SK-N-SH (cell line): ENCODE results near the gene MRPL1. TPM values are rescaled to one million over a fixed set of nuclear protein-coding genes. Genes with fewer than 3 reads are reported as not detected.

Experiments used
- CTCF ChIA-PET: fragments of 300-600, 350-600 bp; formaldehyde crosslinking; extraction: SDS; loops from one replicate; lab custom pipeline; 2021; lab: Yijun Ruan, JAX
- POLR2A ChIA-PET: fragments of 350-600 bp; sonication (Branson Sonifier 250); formaldehyde crosslinking; extraction: SDS; loops from one replicate; lab custom pipeline; 2020; ENCODE audit warnings: antibody characterized with exemption, inconsistent platforms; lab: Yijun Ruan, JAX
- DNase-seq: peaks from one replicate; pipeline ENCODE4 v3.0.0; 2012
- H2AFZ ChIP-seq: fragments of 200-600 bp; sonication (generic); 2 replicates; pipeline ENCODE4 v1.8.1; 2016; ENCODE audit warnings: antibody characterized with exemption, mild to moderate bottlenecking, low read depth
- H3F3A ChIP-seq: fragments of 200-600 bp; sonication (generic); replicated peaks from 2 replicates; pipeline ENCODE3; 2016; ENCODE audit warnings: antibody characterized with exemption, mild to moderate bottlenecking; ENCODE audit not compliant: insufficient read depth
- H3K27ac ChIP-seq, 2 experiments: fragments of 200-500 bp in 1 of 2; fragments of 200-600 bp in 1 of 2; sonication (Bioruptor generic) in 1 of 2; sonication (generic), shearing (Covaris generic) in 1 of 2; 2 replicates each; pipeline versions ENCODE4 v1.5.1 to v1.6.1; 2014 to 2016; ENCODE audit warnings: low read depth in 2 of 2, inconsistent platforms in 1 of 2, low read length in 1 of 2, mild to moderate bottlenecking in 1 of 2, mixed read lengths in 1 of 2
- H3K27me3 ChIP-seq: fragments of 200-600 bp; sonication (generic), shearing (Covaris generic); 2 replicates; pipeline ENCODE4 v1.6.1; 2016; ENCODE audit warnings: mixed run types; ENCODE audit not compliant: insufficient read depth
- H3K36me3 ChIP-seq, 2 experiments: fragments of 200-500 bp in 1 of 2; fragments of 200-600 bp in 1 of 2; sonication (Bioruptor generic) in 1 of 2; sonication (generic) in 1 of 2; replicated peaks in 1 of 2; 2 replicates each; pipeline versions ENCODE3 to v1.5.1; 2014 to 2016; ENCODE audit warnings: low read length in 1 of 2, mild to moderate bottlenecking in 1 of 2; ENCODE audit not compliant: insufficient read depth in 2 of 2, control insufficient read depth in 1 of 2
- H3K4me1 ChIP-seq, 2 experiments: fragments of 200-500 bp in 1 of 2; fragments of 200-600 bp in 1 of 2; sonication (Bioruptor generic) in 1 of 2; sonication (generic), shearing (Covaris generic) in 1 of 2; 2 replicates each; pipeline versions ENCODE4 v1.5.1 to v1.6.1; 2014 to 2016; ENCODE audit warnings: low read depth in 1 of 2, low read length in 1 of 2, mixed run types in 1 of 2; ENCODE audit not compliant: insufficient read depth in 2 of 2, control insufficient read depth in 1 of 2
- H3K4me2 ChIP-seq: fragments of 200-600 bp; sonication (generic), shearing (Covaris generic); 2 replicates; pipeline ENCODE4 v1.6.1; 2017; ENCODE audit warnings: mixed run types
- H3K4me3 ChIP-seq, 2 experiments: fragments of 200-500 bp in 1 of 2; fragments of 200-600 bp in 1 of 2; sonication (Bioruptor generic) in 1 of 2; sonication (generic), shearing (Covaris generic) in 1 of 2; 2 replicates each; pipeline versions ENCODE4 v1.5.1 to v1.8.1; 2014 to 2016; ENCODE audit warnings: low read depth in 2 of 2, inconsistent platforms in 1 of 2, low read length in 1 of 2, mild to moderate bottlenecking in 1 of 2, mixed read lengths in 1 of 2, moderate library complexity in 1 of 2
- H3K79me2 ChIP-seq: fragments of 200-600 bp; sonication (generic); 2 replicates; pipeline ENCODE4 v1.8.1; 2017; ENCODE audit warnings: mild to moderate bottlenecking; ENCODE audit not compliant: insufficient read depth
- H3K9ac ChIP-seq: fragments of 200-600 bp; sonication (generic); 2 replicates; pipeline ENCODE4 v1.6.1; 2017; ENCODE audit warnings: mixed run types
- H3K9me2 ChIP-seq: fragments of 200-600 bp; sonication (generic); 2 replicates; pipeline ENCODE4 v1.6.1; 2017; ENCODE audit warnings: mixed run types
- H3K9me3 ChIP-seq: fragments of 200-600 bp; sonication (generic); 2 replicates; pipeline ENCODE4 v1.6.1; 2017; ENCODE audit warnings: mixed run types, mild to moderate bottlenecking, moderate library complexity
- H4K20me1 ChIP-seq: fragments of 200-600 bp; sonication (generic); 2 replicates; pipeline ENCODE4 v1.6.1; 2017; ENCODE audit warnings: mild to moderate bottlenecking, mixed run types; ENCODE audit not compliant: insufficient read depth
- ELF1 ChIP-seq: IDR thresholded peaks from 2 replicates; pipeline ENCODE4 v1.4.0; 2012
- EP300 ChIP-seq, 2 experiments: IDR thresholded peaks; 2 replicates each; pipeline versions ENCODE4 v1.4.0 to v1.6.1; 2012; ENCODE audit warnings: borderline replicate concordance in 1 of 2, low read depth in 1 of 2, low read length in 1 of 2
- EZH2phosphoT487 ChIP-seq: fragments of 200-600 bp; sonication (generic); IDR thresholded peaks from 2 replicates; pipeline ENCODE4 v1.6.1; 2017; ENCODE audit warnings: low read depth, mixed run types, mild to moderate bottlenecking, antibody characterized with exemption, moderate library complexity, borderline replicate concordance
- FOSL2 ChIP-seq: IDR thresholded peaks from 2 replicates; pipeline ENCODE4 v1.4.0; 2012; ENCODE audit warnings: low read depth, mild to moderate bottlenecking, moderate library complexity, borderline replicate concordance
- FOXJ3 ChIP-seq: sonication (generic); formaldehyde crosslinking; IDR thresholded peaks from 2 replicates; pipeline ENCODE4 v1.5.1; 2020; ENCODE audit warnings: mild to moderate bottlenecking, missing genetic modification reagents
- IRF3 ChIP-seq: fragments of 150-350 bp; IDR thresholded peaks from 2 replicates; pipeline ENCODE4 v1.6.1; 2016; ENCODE audit warnings: mild to moderate bottlenecking, low read depth, low read length
- MEF2A ChIP-seq: IDR thresholded peaks from 2 replicates; pipeline ENCODE4 v1.4.0; 2012; ENCODE audit warnings: low read depth, borderline replicate concordance
- POLR2AphosphoS5 ChIP-seq: IDR thresholded peaks from 2 replicates; pipeline ENCODE4 v1.6.1; 2012; ENCODE audit warnings: low read depth, low read length
- SIN3A ChIP-seq: IDR thresholded peaks from 2 replicates; pipeline ENCODE4 v1.6.1; 2012; ENCODE audit warnings: low read depth, mild to moderate bottlenecking, low read length, moderate library complexity, borderline replicate concordance
- TAF1 ChIP-seq: IDR thresholded peaks from 2 replicates; pipeline ENCODE4 v1.6.1; 2012; ENCODE audit warnings: low read depth, mild to moderate bottlenecking, low read length, moderate library complexity, borderline replicate concordance
- TEAD4 ChIP-seq: IDR thresholded peaks from 2 replicates; pipeline ENCODE4 v1.4.0; 2012; ENCODE audit warnings: mild to moderate bottlenecking, borderline replicate concordance; ENCODE audit not compliant: insufficient read depth
- USF1 ChIP-seq: IDR thresholded peaks from 2 replicates; pipeline ENCODE4 v1.4.0; 2012; ENCODE audit warnings: low read depth, borderline replicate concordance
- YY1 ChIP-seq: IDR thresholded peaks from 2 replicates; pipeline ENCODE4 v1.4.0; 2012; ENCODE audit warnings: low read depth, mild to moderate bottlenecking
- WGBS: methylation state at CpG from one replicate; pipeline ENCODE4 v1.1.6; 2017; ENCODE audit warnings: low lambda C conversion rate; 5-methylcytosine and 5-hydroxymethylcytosine counted together
- polyA plus RNA-seq, 3 experiments: library from polyadenylated mRNA; depleted of rRNA; stranded (reverse); fragments of >200 nt; gene quantifications; 2 replicates each; pipeline ENCODE4 v1.2.3, GENCODE V29; 2012
- TF ChIP-seq, protein P1 (sequence below): IDR thresholded peaks from 2 replicates; pipeline ENCODE4; 2012
- TF ChIP-seq, protein P2 (sequence below): IDR thresholded peaks from 2 replicates; pipeline ENCODE4 v1.4.0; 2012; ENCODE audit warnings: low read depth, borderline replicate concordance

The MRPL1 gene
- polyA plus RNA-seq, 1 of the 3 experiments (the other 2 are of a cell fraction) = 11.0 TPM

DNA sequence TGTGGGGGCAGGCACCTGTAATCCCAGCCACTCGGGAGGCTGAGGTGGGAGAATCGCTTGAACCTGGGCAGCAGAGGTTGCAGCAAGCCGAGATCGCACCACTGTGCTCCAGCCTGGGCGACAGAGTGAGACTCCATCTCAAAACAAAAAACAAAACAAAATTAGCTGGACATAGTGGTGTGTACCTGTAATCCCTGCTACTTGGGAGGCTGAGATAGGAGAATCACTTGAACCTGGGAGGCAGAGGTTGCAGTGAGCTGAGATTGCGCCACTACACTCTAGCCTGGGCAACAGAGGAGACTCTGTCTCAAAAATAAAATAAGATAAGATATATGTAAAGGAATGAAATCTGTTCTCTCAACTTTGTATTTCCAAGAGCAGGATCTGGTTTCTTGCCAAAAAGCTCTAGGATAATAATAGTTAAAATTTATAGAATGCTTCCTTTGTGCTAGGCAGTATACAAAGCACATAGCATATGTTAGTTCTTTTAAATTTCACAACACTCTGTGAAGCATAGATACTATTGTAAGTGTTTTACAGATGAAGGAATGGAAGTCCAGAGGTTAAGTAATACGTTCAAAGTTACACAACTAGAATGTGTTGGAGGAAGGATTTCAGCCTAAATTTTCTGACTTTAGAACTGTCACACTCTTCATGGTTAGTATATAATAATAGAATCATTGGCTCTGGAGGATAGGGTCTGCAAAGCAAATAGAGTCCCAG lies 10.3 kb downstream of the MRPL1 start:
- 94% methylated on average over 7 of the region's 7 CpGs for WGBS
- no peak overlapping the region for H2AFZ ChIP-seq
- H4K20me1 ChIP-seq = no peaks in the 10 kb centered on the region
- no peaks in the 10 kb centered on the region for H3F3A ChIP-seq
- peaks cover 43% of the 10 kb centered on the region for H3K79me2 ChIP-seq
- no peaks in the 10 kb centered on the region for H3K27me3 ChIP-seq
- ChIA-PET CTCF (interaction anchor here (1.0 kb wide), 1 partner anchor 23 kb away, joined by 3 read pairs; no protein-coding TSS in a partner anchor), POLR2A (no interaction called here)
- no peak overlapping the region for H3K4me3 ChIP-seq
- H3K27ac ChIP-seq = no peak overlapping the region
- no peak overlapping the region for H3K9ac ChIP-seq
- no peaks in the 10 kb centered on the region for H3K9me3 ChIP-seq
- H3K9me2 ChIP-seq = no peaks in the 10 kb centered on the region
- TF ChIP-seq EZH2phosphoT487 (no peak), ELF1 (no peak), USF1 (no peak), TAF1 (no peak), YY1 (no peak), SIN3A (no peak), MEF2A (no peak), IRF3 (no peak), POLR2AphosphoS5 (no peak), FOSL2 (no peak), TEAD4 (no peak), EP300 (IDR thresholded peaks at IDR 0.05; ENCODE audit: borderline replicate concordance in 1 of 2, low read depth in 1 of 2, low read length in 1 of 2) (no peak), FOXJ3 (CRISPR knock-in tag) (no peak)
- TF ChIP-seq, protein P1, sequence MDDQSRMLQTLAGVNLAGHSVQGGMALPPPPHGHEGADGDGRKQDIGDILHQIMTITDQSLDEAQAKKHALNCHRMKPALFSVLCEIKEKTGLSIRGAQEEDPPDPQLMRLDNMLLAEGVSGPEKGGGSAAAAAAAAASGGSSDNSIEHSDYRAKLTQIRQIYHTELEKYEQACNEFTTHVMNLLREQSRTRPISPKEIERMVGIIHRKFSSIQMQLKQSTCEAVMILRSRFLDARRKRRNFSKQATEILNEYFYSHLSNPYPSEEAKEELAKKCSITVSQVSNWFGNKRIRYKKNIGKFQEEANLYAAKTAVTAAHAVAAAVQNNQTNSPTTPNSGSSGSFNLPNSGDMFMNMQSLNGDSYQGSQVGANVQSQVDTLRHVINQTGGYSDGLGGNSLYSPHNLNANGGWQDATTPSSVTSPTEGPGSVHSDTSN = no peak
- TF ChIP-seq, protein P2, sequence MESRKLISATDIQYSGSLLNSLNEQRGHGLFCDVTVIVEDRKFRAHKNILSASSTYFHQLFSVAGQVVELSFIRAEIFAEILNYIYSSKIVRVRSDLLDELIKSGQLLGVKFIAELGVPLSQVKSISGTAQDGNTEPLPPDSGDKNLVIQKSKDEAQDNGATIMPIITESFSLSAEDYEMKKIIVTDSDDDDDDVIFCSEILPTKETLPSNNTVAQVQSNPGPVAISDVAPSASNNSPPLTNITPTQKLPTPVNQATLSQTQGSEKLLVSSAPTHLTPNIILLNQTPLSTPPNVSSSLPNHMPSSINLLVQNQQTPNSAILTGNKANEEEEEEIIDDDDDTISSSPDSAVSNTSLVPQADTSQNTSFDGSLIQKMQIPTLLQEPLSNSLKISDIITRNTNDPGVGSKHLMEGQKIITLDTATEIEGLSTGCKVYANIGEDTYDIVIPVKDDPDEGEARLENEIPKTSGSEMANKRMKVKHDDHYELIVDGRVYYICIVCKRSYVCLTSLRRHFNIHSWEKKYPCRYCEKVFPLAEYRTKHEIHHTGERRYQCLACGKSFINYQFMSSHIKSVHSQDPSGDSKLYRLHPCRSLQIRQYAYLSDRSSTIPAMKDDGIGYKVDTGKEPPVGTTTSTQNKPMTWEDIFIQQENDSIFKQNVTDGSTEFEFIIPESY = no peak
- H3K4me2 ChIP-seq = no peak overlapping the region
- DNase-seq = no peak
- H3K36me3 ChIP-seq = peaks cover 18 to 23% of the 10 kb centered on the region in 2 experiments
- H3K4me1 ChIP-seq = no peaks in the 10 kb centered on the region
